ENCODE measurements around the gene C2orf72.

C2orf72 gene

GRCh38 chr2:231069379-231070054 is 32.2 kb downstream of the C2orf72 start:
- peak; percentile 86 for DNase-seq (ENCODE audit: low read depth)

GRCh38 chr2:231084565-231084964 is 47.2 kb downstream of the C2orf72 start:
- no peak for DNase-seq (ENCODE audit: low read depth)

GRCh38 chr2:231088754-231089153 is 51.4 kb downstream of the C2orf72 start:
- DNase-seq (ENCODE audit: low read depth): no peak

GRCh38 chr2:231093933-231094332 is 56.6 kb downstream of the C2orf72 start:
- no peak for DNase-seq (ENCODE audit: low read depth)

- no peak for DNase-seq (ENCODE audit: low read depth)
These were observed 57.5 kb downstream of the C2orf72 start for GRCh38 chr2:231094736-231095346.
